Neural progenitor cell (in vitro differentiated cells): ENCODE measurements around the gene C2CD3. TPM values are rescaled to one million over a fixed set of nuclear protein-coding genes. Genes with fewer than 3 reads are reported as not detected.
"Not testable (repeated sequence)": the region's sequence is repeated elsewhere in the genome, so short reads cannot be mapped to it uniquely, and the experiment has no call there.

Source experiments
- DNase-seq: peaks from one replicate; pipeline ENCODE4 v3.0.0-alpha.2; 2016; ENCODE audit warnings: low spot score
- H2AFZ ChIP-seq: fragments of 200-600 bp; sonication (generic); replicated peaks from 2 replicates; pipeline ENCODE4 v1.6.1; 2016; ENCODE audit warnings: antibody characterized with exemption
- H3F3A ChIP-seq: fragments of 200-600 bp; sonication (generic); 2 replicates; pipeline ENCODE4 v1.6.1; 2016; ENCODE audit warnings: antibody characterized with exemption, low read depth
- H3K27ac ChIP-seq: fragments of 200-600 bp; sonication (generic); 2 replicates; pipeline ENCODE4 v1.5.1; 2016; ENCODE audit warnings: mild to moderate bottlenecking
- H3K27me3 ChIP-seq: fragments of 200-600 bp; sonication (generic); 2 replicates; pipeline ENCODE4 v1.6.1; 2016; ENCODE audit warnings: mild to moderate bottlenecking, moderate library complexity
- H3K36me3 ChIP-seq: fragments of 200-600 bp; sonication (generic); 2 replicates; pipeline ENCODE4 v1.5.1; 2016
- H3K4me1 ChIP-seq: fragments of 200-600 bp; sonication (generic); 2 replicates; pipeline ENCODE4 v1.6.1; 2016; ENCODE audit warnings: mixed run types
- H3K4me2 ChIP-seq: fragments of 200-600 bp; sonication (generic); 2 replicates; pipeline ENCODE4 v1.6.1; 2016
- H3K4me3 ChIP-seq: fragments of 200-600 bp; sonication (generic); 2 replicates; pipeline ENCODE4 v1.5.1; 2016
- H3K79me2 ChIP-seq: fragments of 200-600 bp; sonication (generic); 2 replicates; pipeline ENCODE4 v1.6.1; 2016; ENCODE audit warnings: low read depth
- H3K9ac ChIP-seq: fragments of 200-600 bp; sonication (generic); 2 replicates; pipeline ENCODE4 v1.6.1; 2016
- H3K9me3 ChIP-seq: fragments of 200-600 bp; sonication (generic); 2 replicates; pipeline ENCODE4 v1.5.1; 2016; ENCODE audit warnings: low read depth
- H4K20me1 ChIP-seq: fragments of 200-600 bp; sonication (generic); 2 replicates; pipeline ENCODE4 v1.6.1; 2016; ENCODE audit warnings: low read depth
- H3K27ac Mint-ChIP-seq: 3 replicates; pipeline ENCODE4 v1.8.0; 2021; ENCODE audit warnings: mixed read lengths
- H3K27me3 Mint-ChIP-seq: 2 replicates; pipeline ENCODE4 v1.8.0; 2022; ENCODE audit warnings: low read depth, mild to moderate bottlenecking, inconsistent platforms, moderate library complexity, mixed read lengths; ENCODE audit not compliant: insufficient read depth
- H3K36me3 Mint-ChIP-seq: 3 replicates; pipeline ENCODE4 v1.8.0; 2021; ENCODE audit warnings: mixed read lengths
- H3K4me1 Mint-ChIP-seq: 3 replicates; pipeline ENCODE4 v1.8.0; 2021; ENCODE audit warnings: mixed read lengths
- H3K4me3 Mint-ChIP-seq: 3 replicates; pipeline ENCODE4 v1.8.0; 2021; ENCODE audit warnings: mild to moderate bottlenecking, moderate library complexity, mixed read lengths
- H3K9me3 Mint-ChIP-seq: 3 replicates; pipeline ENCODE4 v1.8.0; 2020; ENCODE audit warnings: mixed read lengths
- EZH2 ChIP-seq: fragments of 200-600 bp; sonication (generic); IDR thresholded peaks from 2 replicates; pipeline ENCODE4 v1.6.1; 2017; ENCODE audit warnings: antibody characterized with exemption, mild to moderate bottlenecking, moderate library complexity
- EZH2phosphoT487 ChIP-seq: fragments of 200-600 bp; sonication (generic); IDR thresholded peaks from 2 replicates; pipeline ENCODE4 v1.6.1; 2017; ENCODE audit warnings: antibody characterized with exemption
- total RNA-seq: library from RNA; depleted of rRNA; stranded (reverse); fragments of >200 nt; gene quantifications from 2 replicates; pipeline ENCODE4 v1.2.3, GENCODE V29; 2015; ENCODE audit warnings: low replicate concordance
- TF ChIP-seq, protein P1 (sequence below): fragments of 200-600 bp; sonication (generic); IDR thresholded peaks from 2 replicates; pipeline ENCODE4 v1.5.1; 2017; ENCODE audit warnings: antibody characterized with exemption, mild to moderate bottlenecking

The C2CD3 gene
- total RNA-seq, 1 donor from 2014 or later = 19.6 TPM

DNA sequence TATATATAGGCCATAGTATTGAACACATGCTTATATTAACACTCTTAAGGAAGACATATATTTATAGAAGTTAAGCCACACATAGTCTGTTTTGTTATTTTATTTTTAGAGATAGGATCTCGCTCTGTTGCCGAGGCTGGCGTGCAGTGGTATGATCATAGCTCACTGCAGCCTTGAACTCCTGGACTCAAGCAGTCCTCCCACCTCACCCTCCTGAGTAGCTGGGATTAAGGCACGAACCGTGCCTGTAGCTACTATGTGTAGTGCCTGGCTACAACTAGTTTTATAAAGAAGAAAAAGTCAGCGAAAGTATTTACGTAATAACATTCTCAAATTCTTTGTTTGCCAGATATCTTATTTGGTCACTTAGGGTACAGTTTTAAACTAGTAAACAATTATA lies 182.6 kb downstream of the C2CD3 start:
- Histone ChIP-seq H3K79me2 (no peaks in the 10 kb centered on the region), H3K4me3 (no peak overlapping the region), H3K4me2 (no peak overlapping the region), H4K20me1 (no peaks in the 10 kb centered on the region), H3K9me3 (no peaks in the 10 kb centered on the region), H3K4me1 (no peaks in the 10 kb centered on the region), H3K27ac (no peak overlapping the region), H3K9ac (no peak overlapping the region), H3F3A (peaks cover 15% of the 10 kb centered on the region), H2AFZ (no peak overlapping the region), H3K36me3 (no peaks in the 10 kb centered on the region), H3K27me3 (no peaks in the 10 kb centered on the region)
- Mint-ChIP-seq H3K9me3 (no peaks in the 10 kb centered on the region), H3K4me1 (peaks cover 12% of the 10 kb centered on the region), H3K27ac (no peak overlapping the region), H3K4me3 (no peak overlapping the region), H3K27me3 (no peaks in the 10 kb centered on the region), H3K36me3 (no peaks in the 10 kb centered on the region)
- no peak for DNase-seq
- TF ChIP-seq EZH2phosphoT487 = no peak
- TF ChIP-seq, protein P1, sequence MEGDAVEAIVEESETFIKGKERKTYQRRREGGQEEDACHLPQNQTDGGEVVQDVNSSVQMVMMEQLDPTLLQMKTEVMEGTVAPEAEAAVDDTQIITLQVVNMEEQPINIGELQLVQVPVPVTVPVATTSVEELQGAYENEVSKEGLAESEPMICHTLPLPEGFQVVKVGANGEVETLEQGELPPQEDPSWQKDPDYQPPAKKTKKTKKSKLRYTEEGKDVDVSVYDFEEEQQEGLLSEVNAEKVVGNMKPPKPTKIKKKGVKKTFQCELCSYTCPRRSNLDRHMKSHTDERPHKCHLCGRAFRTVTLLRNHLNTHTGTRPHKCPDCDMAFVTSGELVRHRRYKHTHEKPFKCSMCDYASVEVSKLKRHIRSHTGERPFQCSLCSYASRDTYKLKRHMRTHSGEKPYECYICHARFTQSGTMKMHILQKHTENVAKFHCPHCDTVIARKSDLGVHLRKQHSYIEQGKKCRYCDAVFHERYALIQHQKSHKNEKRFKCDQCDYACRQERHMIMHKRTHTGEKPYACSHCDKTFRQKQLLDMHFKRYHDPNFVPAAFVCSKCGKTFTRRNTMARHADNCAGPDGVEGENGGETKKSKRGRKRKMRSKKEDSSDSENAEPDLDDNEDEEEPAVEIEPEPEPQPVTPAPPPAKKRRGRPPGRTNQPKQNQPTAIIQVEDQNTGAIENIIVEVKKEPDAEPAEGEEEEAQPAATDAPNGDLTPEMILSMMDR = no peak
- no peak for TF ChIP-seq EZH2

DNA sequence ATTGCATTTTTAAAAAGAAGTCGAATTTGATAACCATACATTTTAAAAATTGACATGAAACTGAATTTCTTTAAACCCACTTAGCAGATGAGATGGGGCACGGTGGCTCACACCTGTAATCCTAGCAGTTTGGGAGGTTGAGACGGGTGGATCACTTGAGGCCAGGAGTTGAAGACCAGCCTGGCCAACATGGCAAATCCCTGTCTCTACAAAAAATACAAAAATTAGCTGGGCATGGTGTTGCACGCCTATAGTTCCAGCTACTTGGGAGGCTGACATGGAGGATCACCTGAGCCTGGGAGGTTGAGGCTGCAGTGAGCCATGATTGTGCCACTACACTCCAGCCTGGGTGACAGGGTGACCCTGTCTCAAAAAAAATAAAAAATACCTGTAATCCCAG lies 185.1 kb downstream of the C2CD3 start:
- H3K36me3 Mint-ChIP-seq, H3K9ac ChIP-seq, H3K27ac Mint-ChIP-seq, H3K27ac ChIP-seq, H3K4me2 ChIP-seq, H3K36me3 ChIP-seq, H3K27me3 ChIP-seq, H3K4me3 Mint-ChIP-seq, H4K20me1 ChIP-seq, H2AFZ ChIP-seq, DNase-seq, H3K9me3 Mint-ChIP-seq, H3K9me3 ChIP-seq, H3K27me3 Mint-ChIP-seq, H3K4me3 ChIP-seq: not testable (repeated sequence)
- Histone ChIP-seq H3K79me2 (peaks cover 19% of the 10 kb centered on the region), H3K4me1 (peaks cover 16% of the 10 kb centered on the region), H3F3A (peaks cover 34% of the 10 kb centered on the region)
- H3K4me1 Mint-ChIP-seq = peaks cover 34% of the 10 kb centered on the region

DNA sequence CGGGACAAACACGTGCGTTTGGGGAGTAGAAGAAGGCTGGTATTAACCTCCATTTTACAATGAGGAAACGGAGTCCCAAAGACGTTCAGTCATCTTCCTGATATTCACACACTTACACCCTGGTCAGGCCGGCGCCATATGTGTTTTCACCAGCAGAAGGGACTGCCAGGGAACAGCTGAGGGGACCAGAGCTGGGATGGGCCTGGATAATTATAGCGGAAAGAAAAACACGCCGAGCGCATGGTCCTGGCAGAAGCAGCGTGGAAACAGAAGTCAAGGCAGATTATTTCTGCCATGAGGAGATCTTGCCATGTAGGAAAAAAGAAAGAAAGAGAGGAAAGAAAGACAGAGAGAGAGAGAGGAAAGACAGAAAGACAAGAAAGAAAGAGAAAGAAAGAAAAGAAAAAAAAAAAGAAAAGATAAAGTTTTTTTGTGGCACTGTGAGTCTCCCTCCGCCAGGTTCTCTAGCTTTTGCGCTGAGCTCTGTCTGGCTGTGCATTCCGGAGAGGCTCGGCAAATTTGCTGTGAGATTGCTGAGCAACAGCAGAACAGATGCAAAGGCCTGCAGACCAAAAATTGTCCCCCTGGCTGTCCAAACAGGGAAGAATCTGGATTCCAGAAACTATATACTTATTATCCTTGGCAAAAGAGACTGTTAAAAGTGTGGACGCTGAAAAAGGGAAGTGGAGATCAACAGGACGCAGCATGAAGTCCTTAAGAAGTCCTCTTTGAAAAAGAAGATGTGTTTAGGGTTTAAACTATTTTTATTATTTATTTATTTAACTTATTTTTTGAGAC lies 186.9 kb downstream of the C2CD3 start:
- peaks cover 10% of the 10 kb centered on the region for H4K20me1 ChIP-seq
- H3K4me3 ChIP-seq = peak overlapping the region; percentile 81
- Mint-ChIP-seq H3K36me3 (peaks cover 15% of the 10 kb centered on the region), H3K4me1 (peaks cover 40% of the 10 kb centered on the region), H3K27ac (peak overlapping the region; percentile 55), H3K27me3 (peaks cover 2% of the 10 kb centered on the region), H3K9me3 (no peaks in the 10 kb centered on the region), H3K4me3 (peak overlapping the region; percentile 98)
- peaks cover 28% of the 10 kb centered on the region for H3K79me2 ChIP-seq
- DNase-seq = no peak
- H3K9ac ChIP-seq = no peak overlapping the region
- H3K9me3 ChIP-seq = no peaks in the 10 kb centered on the region
- H2AFZ ChIP-seq = peak overlapping the region; percentile 66
- H3K27ac ChIP-seq = peak overlapping the region; percentile 9
- no peaks in the 10 kb centered on the region for H3K36me3 ChIP-seq
- no peak for TF ChIP-seq EZH2
- TF ChIP-seq, protein P1 = no peak
- TF ChIP-seq EZH2phosphoT487 = no peak
- H3K4me2 ChIP-seq = peak overlapping the region; percentile 83
- H3F3A ChIP-seq = peaks cover 39% of the 10 kb centered on the region
- peaks cover 27% of the 10 kb centered on the region for H3K4me1 ChIP-seq
- no peaks in the 10 kb centered on the region for H3K27me3 ChIP-seq
